Glutamatergic neuron (in vitro differentiated cells): ENCODE data around the gene KCTD16. TPM values are rescaled to one million over a fixed set of nuclear protein-coding genes. Genes with fewer than 3 reads are reported as not detected.

Experiments used
- DNase-seq: peaks from one replicate; pipeline ENCODE4 v3.0.0; 2022
- H3K27ac Mint-ChIP-seq: one replicate; pipeline ENCODE4 v1.8.0; 2020; ENCODE audit warnings: mild to moderate bottlenecking, mixed read lengths, inconsistent platforms; ENCODE audit not compliant: unreplicated experiment
- H3K27me3 Mint-ChIP-seq: one replicate; pipeline ENCODE4 v1.8.0; 2020; ENCODE audit warnings: mild to moderate bottlenecking, moderate library complexity, mixed read lengths, inconsistent platforms; ENCODE audit not compliant: unreplicated experiment
- H3K36me3 Mint-ChIP-seq: one replicate; pipeline ENCODE4 v1.8.0; 2020; ENCODE audit warnings: mild to moderate bottlenecking, mixed read lengths, inconsistent platforms; ENCODE audit not compliant: unreplicated experiment
- H3K4me1 Mint-ChIP-seq: one replicate; pipeline ENCODE4 v1.8.0; 2020; ENCODE audit warnings: mild to moderate bottlenecking, low read depth, mixed read lengths, inconsistent platforms; ENCODE audit not compliant: unreplicated experiment
- H3K4me3 Mint-ChIP-seq: one replicate; pipeline ENCODE4 v1.8.0; 2020; ENCODE audit warnings: mild to moderate bottlenecking, mixed read lengths, inconsistent platforms; ENCODE audit not compliant: unreplicated experiment
- H3K9me3 Mint-ChIP-seq: one replicate; pipeline ENCODE4 v1.8.0; 2020; ENCODE audit warnings: mild to moderate bottlenecking, moderate library complexity, mixed read lengths, inconsistent platforms; ENCODE audit not compliant: unreplicated experiment
- CTCF ChIP-seq: fragments of 200-600 bp; sonication (generic); IDR thresholded peaks from one replicate; pipeline ENCODE4 v1.5.0; 2021; ENCODE audit not compliant: partially characterized antibody, unreplicated experiment
- total RNA-seq: library from RNA; stranded (reverse); fragmentation: NEBNext Ultra II Directional; extraction: Animal tissue kit (Norgen Biotek cat#: 25700); gene quantifications from one replicate; pipeline ENCODE4 v1.2.1, GENCODE V29; 2021; ENCODE audit not compliant: unreplicated experiment

Gene KCTD16
- total RNA-seq, 1 donor from 2014 or later: 16.9 TPM

- no peak overlapping the region for H3K27ac Mint-ChIP-seq
- DNase-seq: no peak
- no peaks in the 10 kb centered on the region for H3K9me3 Mint-ChIP-seq
- no peaks in the 10 kb centered on the region for H3K36me3 Mint-ChIP-seq
- H3K27me3 Mint-ChIP-seq: no peaks in the 10 kb centered on the region
- no peak for TF ChIP-seq CTCF
- H3K4me1 Mint-ChIP-seq: no peaks in the 10 kb centered on the region
- no peak overlapping the region for H3K4me3 Mint-ChIP-seq
Measured at GRCh38 chr5:144254552-144254951, 83.9 kb downstream of the KCTD16 start.

DNA sequence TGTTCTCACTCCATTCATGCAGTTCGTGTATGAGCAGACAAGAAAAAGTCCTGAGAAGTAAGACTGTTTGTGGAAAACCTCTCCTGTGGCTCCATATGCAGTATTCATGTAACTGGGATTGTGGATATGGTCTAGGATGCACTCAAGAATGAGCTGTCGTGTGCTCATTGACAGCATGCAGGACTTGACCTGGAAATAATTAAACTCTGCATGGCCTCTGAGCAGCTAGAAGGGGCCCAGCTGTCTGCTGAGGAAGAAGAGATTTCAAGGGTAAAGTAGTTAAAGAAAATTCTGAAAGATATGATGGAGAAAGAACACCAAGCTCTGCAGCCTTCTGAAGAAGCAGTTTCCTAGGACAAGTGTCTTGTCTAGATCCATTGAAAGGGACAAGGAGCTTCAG, 89.4 kb downstream of the KCTD16 start:
- no peak for TF ChIP-seq CTCF
- Mint-ChIP-seq H3K27ac (no peak overlapping the region), H3K36me3 (no peaks in the 10 kb centered on the region), H3K27me3 (no peaks in the 10 kb centered on the region), H3K4me3 (no peak overlapping the region), H3K9me3 (peaks cover 1% of the 10 kb centered on the region), H3K4me1 (no peaks in the 10 kb centered on the region)
- no peak for DNase-seq

GRCh38 chr5:144265643-144266247, 95.1 kb downstream of the KCTD16 start:
- no peak for TF ChIP-seq CTCF
- no peak overlapping the region for H3K4me3 Mint-ChIP-seq
- no peaks in the 10 kb centered on the region for H3K27me3 Mint-ChIP-seq
- H3K4me1 Mint-ChIP-seq: no peaks in the 10 kb centered on the region
- DNase-seq: no peak
- H3K9me3 Mint-ChIP-seq: peaks cover 1% of the 10 kb centered on the region
- H3K36me3 Mint-ChIP-seq: peaks cover 7% of the 10 kb centered on the region
- H3K27ac Mint-ChIP-seq: no peak overlapping the region

DNA sequence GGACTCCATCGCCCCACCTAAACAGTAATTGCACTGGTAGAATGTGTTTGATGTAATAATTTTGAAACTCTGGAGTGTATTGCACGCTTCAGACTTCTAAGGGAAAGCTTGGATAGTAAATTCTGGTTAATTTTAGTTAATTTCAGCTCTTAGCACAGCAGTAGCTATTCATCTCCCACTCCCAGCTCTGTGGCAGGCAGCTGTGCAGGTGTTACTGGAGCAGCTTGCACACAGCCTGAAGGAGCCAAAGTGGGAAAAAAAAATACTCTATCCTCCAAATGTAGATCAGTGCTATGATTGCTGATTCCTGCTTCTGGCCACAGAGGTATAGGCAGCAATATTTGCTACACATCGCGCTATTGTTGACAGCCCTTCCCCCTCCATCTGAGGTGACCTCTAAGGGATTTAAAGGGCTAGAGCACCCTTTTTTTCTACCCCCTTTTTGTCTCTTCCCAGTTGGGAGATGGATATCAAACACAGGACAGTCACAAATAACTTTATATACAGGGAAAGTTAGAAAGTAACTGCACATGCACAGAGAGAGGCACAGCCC, 97.4 kb downstream of the KCTD16 start:
- DNase-seq: no peak

More for the DNA sequence above, 97.4 kb downstream of the KCTD16 start:
- Mint-ChIP-seq H3K36me3 (peaks cover 7% of the 10 kb centered on the region), H3K4me3 (no peak overlapping the region), H3K27me3 (no peaks in the 10 kb centered on the region), H3K9me3 (no peaks in the 10 kb centered on the region), H3K27ac (no peak overlapping the region), H3K4me1 (no peaks in the 10 kb centered on the region)
- no peak for TF ChIP-seq CTCF
